CD4-positive, alpha-beta T cell treated with Interferon alpha-2 for 1 hour (primary cell): Measurements from ENCODE around the gene TM9SF4.
A peak's percentile ranks its signal among the peaks of the same experiment; 100 is the strongest.
"Not testable (repeated sequence)": the region's sequence is repeated elsewhere in the genome, so short reads cannot be mapped to it uniquely, and the experiment has no call there.

ENCODE experiments used
- DNase-seq, 2 donors: peaks; one replicate each; pipeline ENCODE4 v3.0.0-alpha.2; 2020 to 2022

The TM9SF4 gene

DNA sequence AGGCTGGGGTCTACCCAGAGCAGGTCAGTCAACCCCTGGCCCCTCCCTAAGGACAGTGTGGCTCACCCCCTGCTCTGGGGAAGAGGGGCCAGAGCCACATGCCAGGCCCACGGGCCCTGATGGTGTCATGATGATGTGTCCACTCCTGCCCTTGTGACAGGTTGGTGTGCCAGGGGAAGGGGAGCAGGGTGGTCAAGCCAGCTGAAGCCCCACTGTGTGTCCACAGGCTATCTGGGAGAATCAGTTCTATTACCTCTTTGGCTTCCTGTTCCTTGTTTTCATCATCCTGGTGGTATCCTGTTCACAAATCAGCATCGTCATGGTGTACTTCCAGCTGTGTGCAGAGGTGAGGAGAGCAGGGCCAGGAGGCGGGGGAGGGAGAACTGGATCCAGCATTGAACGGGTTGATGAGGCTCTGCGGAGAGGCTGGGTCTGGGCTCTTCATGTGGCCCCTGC lies 50.3 kb downstream of the TM9SF4 start:
- DNase-seq: no peak

DNA sequence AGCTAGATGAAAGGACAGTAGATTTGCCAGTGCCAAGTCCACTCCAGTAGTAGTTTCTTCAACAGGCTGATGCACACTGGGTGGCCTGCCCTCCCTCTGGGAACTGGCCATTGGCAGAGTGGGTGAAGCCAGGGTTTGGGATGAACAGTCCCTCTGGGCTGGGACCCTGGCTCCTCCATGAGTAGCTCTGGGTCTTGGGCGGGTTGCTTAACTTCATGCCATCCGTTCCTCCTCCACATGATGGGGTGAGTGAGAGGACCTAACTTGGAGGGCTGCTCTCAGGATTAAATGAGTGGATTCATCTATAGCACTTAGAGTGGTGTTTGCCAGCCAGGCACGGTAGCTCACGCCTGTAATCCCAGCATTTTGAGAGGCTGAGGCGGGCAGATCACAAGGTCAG lies 50.8 kb downstream of the TM9SF4 start:
- DNase-seq: no peak

- no peak for DNase-seq
These were observed 52.8 kb downstream of the TM9SF4 start for GRCh38 chr20:32162351-32162750.

- DNase-seq: no peak
These were observed 54.4 kb downstream of the TM9SF4 start for GRCh38 chr20:32163951-32164350.

GRCh38 chr20:32164984-32165735 lies 55.6 kb downstream of the TM9SF4 start:
- DNase-seq: no peak

DNA sequence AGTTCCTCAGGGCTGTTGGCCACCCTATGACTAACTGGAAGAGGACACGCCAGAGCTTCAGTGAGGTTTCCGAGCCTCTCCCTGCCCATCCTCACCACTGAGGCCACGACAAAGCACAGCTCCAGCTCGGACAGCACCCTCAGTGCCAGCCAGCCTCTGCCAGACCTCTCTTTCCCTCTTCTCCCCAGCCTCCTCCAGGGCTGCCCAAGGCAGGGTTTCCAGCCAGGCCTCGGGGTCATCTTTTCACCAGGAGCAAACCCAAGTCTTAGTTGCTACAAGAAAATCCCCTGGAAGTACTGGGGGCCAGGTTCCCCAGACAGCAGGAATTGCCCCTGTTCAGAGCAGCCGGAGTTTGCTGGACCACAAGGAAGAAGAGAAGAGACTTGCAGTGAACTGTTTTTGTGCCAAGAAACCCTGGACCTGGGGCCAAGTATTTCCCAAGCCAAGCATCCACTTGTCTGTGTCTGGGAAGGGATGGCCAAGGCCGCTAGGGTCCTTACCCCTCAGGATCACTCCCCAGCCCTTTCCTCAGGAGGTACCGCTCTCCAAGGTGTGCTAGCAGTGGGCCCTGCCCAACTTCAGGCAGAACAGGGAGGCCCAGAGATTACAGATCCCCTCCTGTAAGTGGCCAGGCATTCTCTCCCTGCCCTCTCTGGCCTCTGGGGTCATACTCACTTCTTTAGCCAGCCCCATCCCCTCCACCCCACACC lies 56.5 kb downstream of the TM9SF4 start:
- DNase-seq: no peak

- no peak for DNase-seq
These were observed 58.0 kb downstream of the TM9SF4 start for GRCh38 chr20:32167552-32167951.

- no peak for DNase-seq
These were observed 58.8 kb downstream of the TM9SF4 start for GRCh38 chr20:32168184-32168910.

DNA sequence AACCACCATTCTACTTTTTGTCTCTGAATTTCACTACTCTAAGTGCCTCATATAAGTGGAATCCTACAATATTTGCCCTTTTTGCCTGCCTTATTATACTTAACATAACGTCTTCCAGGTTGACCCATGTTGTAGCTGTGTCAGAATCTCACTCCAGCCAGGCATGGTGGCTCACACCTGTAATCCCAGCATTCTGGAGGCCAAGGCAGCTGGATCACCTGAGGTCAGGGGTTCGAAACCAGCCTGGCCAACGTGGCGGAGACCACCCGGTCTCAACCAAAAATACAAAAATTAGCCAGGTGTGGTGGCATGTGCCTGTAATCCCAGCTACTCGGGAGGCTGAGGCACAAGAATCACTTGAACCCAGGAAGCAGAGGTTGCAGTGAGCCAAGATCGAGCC lies 68.2 kb downstream of the TM9SF4 start:
- not testable (repeated sequence) for DNase-seq

- no peak for DNase-seq
These were observed 70.0 kb downstream of the TM9SF4 start for GRCh38 chr20:32179515-32179914.

DNA sequence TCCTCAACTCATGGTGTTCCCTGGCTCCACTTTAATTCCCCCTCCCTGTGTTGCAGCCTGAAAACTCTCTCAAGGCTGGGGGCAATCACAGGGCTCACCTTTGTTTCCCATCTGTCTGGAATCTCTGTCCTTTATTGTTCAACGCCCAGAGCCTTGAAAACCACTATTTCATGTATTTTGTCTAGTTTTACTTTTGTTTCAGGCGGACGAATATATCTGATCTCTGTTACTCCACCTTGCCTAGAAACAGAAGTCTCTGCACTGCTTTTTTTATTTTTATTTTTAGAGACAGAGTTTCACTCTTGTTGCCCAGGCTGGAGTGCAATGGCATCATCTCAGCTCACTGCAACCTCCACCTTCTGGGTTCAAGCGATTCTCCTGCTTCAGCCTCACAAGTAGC lies 70.4 kb downstream of the TM9SF4 start:
- DNase-seq: no peak

- DNase-seq: no peak
These were observed 72.1 kb downstream of the TM9SF4 start for GRCh38 chr20:32181606-32182005.

GRCh38 chr20:32183947-32184635 lies 74.6 kb downstream of the TM9SF4 start:
- DNase-seq: no peak

DNA sequence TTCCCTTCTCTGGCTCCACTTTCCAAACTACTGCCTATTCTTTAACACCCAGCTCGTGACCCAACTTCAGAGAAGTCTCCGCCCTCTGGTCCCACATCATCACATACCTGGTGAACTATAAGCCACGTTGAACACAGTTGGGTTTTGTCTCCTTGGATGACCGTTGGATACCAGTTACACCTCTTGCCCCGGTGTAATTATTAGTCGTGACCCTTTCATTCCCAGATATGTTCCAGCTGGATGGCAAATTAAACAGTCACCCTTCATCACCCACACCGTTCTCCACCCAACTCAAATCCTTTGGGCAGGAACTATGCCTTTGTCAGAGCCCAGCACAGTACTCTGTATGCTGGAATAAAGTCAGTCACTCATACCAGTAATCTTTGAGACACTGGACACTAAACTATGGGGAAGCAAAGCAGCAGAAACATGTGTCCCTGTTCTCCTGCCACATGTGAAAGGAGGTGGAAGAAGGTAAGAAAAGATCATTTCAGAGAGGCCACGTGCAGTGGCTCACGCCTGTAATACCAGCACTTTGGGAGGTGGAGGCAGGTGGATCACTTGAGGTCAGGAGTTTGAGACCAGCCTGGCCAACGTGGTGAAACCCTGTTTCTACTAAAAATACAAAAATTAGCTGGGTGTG lies 75.6 kb downstream of the TM9SF4 start:
- no peak for DNase-seq

DNA sequence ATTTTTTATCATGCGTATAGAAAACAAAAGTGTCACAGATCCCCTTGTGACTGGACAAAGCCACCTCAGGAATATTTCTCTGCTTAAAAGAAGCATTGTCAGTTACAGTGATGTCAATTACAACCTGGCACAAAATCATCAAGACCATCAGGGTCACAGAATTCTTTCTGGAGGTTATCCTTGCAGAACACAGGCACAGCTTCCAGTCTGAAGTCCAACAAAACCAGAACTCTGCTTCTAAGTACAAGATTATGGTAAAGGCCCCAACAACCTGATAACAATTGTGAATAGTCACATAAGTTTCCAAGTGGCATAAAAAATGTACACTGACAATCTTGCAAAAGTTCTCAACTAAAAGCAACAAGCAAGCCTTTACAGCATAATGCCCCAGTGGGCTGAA lies 77.0 kb downstream of the TM9SF4 start:
- DNase-seq: no peak

GRCh38 chr20:32188376-32189122 lies 79.0 kb downstream of the TM9SF4 start:
- no peak for DNase-seq

DNA sequence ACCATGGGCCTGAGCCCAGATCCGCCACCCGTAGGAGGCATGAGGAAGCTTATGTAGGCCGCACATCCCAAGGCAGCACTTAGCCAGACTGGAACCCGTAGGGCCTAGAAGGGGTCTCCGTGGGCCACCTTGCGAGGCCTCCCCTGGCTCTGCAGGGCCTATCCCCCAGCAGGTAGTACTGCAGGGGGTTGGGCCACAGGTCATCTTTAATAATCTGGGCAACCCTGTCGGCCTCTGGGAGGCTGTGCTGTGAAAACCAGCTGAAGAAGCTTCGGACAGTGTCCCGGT lies 79.6 kb downstream of the TM9SF4 start:
- DNase-seq: no peak

DNA sequence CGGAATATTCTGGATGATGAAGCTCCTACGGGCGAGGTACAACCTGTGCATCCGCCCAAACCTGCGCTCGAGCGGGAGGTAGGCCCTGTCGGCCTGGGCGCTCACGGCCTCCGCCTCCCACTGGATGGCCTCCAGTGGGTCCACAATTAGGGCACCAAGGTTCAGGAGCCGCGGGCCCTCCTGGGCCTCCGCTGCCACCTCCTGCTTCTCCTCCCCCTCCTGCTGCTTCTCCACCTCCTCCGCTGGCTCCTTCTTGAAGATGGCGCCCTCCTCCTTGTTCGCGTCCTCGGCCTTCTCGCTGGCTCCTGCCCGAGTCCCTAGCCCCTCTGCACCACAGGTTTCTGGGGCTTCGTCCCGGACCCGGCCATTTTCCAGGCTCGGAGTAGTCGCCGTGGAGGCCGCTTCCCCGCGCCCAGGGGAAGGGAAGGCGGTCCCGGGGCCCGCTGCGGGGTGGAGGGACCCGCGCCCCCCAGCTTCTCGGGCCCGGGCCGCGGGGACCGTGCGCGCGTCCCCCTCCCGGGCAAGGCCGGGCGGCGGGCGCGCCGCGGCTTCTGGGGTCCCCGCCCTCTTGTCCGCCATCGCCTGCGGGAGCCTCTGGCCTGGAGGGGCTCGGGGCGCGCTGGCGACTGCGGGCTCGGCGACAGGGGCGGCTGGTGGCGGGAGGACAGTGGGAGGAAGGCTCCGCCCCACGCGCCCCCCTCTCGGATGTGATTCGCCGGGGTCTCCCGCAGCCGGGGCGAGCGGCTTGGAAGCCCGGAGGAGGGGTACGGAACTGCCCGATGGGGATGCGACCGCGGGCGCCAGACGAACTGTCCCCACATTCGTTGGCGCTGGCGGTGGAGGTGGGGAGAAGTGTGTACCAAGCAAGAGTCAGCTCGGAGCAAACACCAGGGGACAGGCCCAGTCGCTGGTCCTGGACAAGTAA lies 80.4 kb downstream of the TM9SF4 start:
- peak; percentile 16 to 46 for DNase-seq

DNA sequence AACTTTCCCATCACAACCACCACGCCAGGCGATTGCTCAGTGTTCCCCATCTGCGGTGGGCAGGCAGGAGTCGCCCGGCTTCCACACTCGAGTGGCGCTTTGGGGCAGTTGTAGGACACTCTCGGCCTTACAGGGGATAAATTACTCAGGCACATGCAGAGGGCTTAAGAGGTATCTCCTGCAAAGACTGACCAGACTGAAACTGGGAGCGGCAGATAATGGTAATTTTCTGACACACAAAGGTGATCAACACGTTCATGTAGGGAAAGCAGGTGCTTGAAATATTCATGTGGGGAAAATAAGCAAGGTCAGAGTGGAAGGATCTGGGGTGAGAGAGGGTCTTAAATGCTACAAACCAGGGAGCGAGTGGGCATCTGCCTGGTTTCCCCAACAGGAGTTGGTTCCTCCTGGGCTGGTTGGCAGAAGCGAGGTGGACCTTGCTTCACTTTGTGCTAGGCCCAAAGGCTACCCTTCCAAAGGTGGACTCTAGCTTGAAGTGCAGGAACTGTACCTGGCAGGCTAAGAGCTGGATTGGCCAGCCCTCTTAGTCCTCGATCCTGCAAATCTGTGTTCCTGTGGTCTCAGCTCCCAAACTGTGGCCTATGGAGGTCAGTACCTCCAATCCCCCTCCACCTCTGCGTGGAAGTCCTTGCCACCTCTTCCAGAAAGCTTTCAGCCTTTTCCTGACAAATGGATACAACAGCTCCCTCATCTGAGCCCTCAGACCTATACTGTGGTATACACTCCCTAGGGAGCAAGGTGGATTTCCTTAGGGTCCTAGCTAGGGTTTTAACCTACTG lies 81.3 kb downstream of the TM9SF4 start:
- no peak for DNase-seq

- DNase-seq: no peak
These were observed 81.9 kb downstream of the TM9SF4 start for GRCh38 chr20:32191422-32191821.
